CMK (cell line): ENCODE measurements around the gene HADH.
"Not testable (repeated sequence)": the region's sequence is repeated elsewhere in the genome, so short reads cannot be mapped to it uniquely, and the experiment has no call there.

ENCODE experiments used
- DNase-seq: peaks from one replicate; pipeline ENCODE4 v3.0.0-alpha.2; 2010; ENCODE audit warnings: low read depth

Gene HADH

GRCh38 chr4:107996949-107997788 is 7.5 kb downstream of the HADH start:
- DNase-seq: no peak

- no peak for DNase-seq
Measured at GRCh38 chr4:107997794-107998193, 8.1 kb downstream of the HADH start.

DNA sequence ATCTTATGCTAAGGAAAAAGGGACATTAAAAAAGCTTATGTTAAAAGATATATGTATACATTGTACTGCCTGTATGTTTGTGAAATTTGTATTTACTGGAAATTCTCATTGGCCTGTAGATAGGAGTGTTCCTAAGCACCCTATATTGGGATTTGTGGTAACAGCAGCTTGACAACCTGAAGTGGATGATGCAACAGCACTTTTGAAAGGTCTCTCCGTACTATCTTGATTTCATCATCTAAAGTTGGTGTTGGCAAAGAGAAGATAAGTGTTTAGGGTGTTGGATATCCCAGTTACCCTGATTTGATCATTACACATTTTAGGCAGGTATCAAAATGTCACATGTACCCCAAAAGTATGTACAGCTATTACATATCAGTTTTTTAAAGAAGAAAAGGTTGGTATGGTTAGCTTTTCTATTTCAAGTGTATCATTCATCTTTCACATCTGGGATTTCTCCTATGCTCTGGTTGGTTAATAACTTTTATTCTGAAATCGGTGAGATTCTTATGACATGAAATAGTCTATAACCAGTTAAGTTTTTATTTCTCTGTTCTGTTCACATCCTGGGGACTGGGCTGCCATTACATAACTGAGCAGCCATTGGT is 10.3 kb downstream of the HADH start:
- no peak for DNase-seq

DNA sequence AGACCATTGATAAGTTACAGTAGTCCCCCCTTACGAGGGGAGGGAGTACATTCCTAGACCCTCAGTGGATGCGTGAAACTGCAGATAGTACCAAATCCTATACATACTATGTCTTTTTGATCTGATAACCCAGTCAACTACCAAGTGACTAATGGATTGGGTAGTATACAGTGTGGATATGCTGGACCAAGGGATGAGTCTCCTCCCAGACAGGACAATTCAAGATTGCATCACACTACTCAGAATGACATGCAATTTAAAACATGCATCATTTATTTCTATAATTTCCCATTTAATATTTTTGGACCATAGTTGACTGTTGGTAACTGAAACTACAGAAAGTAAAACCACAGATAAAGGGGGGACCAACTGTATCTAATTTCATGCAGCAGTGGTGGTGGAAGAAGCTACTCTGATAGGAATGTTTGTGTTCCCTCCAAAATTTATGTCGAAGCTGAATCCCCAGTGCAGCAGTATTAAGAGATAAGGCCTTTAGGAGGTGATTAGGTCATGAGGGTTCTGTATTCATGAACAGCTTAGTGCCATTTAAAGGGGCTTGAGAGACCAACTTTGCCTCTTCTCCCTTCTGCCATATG is 11.9 kb downstream of the HADH start:
- DNase-seq: no peak

DNA sequence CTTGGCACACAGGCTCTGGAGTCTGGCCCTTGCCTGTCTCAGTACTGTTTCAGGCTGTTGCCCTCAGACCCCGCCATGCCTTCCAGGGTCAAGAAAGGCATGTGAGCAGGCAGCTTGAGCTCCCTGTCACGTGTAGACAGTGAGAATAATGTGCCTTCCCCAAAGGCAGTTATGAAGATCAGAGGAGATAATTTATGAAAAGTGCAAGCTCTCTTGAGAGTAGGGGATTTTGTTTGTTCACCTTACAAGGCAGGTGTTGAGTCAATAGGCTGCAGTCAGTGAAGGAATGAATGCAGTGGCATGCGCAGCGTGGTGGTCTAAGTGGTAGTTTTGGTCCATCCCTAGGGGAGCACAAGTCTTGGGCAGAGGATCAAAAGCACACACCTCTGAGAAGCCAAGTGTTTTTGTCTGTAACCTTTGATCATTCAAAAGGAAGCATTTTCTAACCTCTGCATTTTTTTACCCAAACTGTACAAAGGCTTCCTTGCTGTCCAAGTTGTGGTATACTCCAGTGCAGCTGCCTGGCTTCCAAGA is 14.4 kb downstream of the HADH start:
- DNase-seq: no peak

DNA sequence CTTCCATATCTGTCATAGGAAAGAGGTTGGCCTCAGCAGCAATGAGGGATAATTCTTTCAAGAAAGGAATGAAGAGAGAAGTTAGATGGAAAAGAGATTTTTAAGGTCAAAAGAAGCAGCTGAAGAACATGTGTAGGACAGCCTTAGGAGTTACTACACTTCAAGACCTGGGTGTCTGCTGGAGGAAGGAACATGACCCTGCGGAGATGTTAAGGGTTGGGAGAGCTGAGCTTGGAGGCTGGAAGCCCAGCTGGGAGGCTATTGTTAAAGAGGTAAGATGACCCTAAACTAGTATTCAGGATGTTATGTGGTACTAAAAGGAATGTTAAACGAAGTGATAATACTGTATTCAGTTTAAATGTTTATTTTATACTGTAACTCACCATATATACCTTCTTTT is 15.0 kb downstream of the HADH start:
- no peak for DNase-seq

DNA sequence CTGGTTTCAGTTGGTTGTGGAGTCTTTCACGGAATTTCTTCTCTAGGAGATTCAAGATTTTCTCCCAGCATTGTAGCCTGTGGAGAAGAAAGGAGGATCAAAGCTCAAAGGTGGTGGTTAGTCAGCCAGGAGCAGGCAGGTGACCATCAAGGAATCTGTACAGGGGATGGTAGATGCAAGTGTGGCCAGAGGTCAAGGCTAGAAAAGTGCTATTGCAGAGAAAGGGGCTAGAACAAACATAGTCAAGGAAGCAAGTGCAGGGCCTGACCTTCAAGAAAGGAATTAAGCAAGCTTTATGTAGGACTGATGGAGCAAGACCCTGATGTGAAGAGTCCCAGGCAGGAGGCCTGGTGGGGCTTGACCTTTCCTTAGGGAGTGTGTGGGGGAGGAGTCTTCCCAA is 16.1 kb downstream of the HADH start:
- no peak for DNase-seq

DNA sequence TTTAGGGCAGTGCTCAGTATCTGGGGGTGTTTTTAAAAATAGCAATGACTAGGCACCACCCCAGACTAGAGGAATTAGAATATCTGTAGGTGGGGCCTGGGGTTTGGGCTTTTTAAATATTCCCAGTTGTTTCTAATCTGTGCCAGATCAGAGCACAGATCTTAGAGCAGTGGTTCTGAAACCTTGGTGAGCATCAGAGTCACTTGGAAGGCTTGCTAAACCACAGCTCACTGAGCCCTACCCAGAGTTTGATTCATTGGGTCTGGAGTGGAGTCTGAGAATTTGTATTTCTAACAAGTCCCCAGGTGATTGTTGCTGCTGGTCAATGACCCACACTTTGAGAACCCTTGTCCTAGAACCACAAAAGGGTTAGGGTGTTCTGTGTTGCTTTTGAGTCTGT is 16.7 kb downstream of the HADH start:
- DNase-seq: no peak

DNA sequence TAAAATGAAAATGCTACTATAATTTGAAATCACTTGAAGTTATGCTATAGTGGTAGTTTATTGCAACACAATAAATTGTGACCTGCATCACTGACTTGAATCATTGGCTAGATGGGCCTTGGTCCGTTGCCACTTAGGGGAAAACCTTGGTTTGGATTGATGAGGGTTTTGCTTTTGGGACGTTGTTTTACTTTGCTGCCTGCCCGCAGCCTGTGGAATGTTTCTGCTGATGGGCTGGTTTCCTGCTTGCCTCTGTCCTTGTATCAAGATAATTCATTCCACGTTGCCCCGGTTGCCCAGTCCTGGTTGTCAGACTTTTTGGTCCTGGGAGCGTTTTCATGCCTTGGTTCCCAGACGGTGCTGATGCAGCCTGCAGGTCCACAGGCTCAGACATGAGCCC is 18.3 kb downstream of the HADH start:
- DNase-seq: no peak

- no peak for DNase-seq
Measured at GRCh38 chr4:108008721-108009120, 19.0 kb downstream of the HADH start.

DNA sequence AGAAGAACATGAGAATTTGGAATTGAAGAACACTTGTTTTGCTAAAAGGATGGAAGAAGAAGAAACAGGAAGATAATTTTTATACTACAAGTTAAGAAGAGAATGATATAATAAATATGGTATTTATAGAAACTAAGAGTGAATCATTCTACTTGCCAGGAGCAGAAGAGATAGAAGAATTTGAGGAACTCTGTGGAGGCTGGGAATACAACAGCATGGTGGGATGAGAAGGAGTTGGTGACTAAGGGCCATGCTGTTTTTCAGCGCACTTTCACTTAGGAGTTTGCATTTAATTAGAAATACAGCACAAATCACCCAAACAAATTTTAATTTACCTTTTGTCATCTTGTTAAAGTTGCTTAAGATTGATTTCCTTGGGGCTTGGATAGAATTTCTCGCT is 20.5 kb downstream of the HADH start:
- no peak for DNase-seq

DNA sequence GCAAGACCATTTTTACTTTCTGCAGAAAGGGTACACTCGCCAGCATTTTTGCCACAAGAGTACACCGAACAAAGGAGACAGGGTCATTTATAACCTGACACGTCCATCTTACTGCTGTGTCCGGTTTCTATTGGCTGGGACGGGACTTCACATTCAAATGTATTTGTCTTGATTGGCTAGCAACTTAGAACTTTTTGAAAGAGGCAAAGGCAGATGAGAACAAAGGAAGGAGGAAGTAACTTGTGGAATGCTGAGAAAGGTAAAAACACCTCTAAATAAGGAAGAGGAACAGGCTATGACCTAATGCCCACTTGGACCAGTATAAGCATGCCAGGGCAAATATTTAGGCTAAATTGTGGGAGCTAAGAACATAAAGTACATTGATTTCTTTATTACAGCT is 22.7 kb downstream of the HADH start:
- DNase-seq: not testable (repeated sequence)

GRCh38 chr4:108013327-108013726 is 23.6 kb downstream of the HADH start:
- DNase-seq: no peak

GRCh38 chr4:108013955-108014354 is 24.3 kb downstream of the HADH start:
- DNase-seq: no peak

- peak; percentile 61 for DNase-seq
Measured at GRCh38 chr4:108018040-108018883, 28.6 kb downstream of the HADH start.

GRCh38 chr4:108018884-108019187 is 29.1 kb downstream of the HADH start:
- DNase-seq: no peak

DNA sequence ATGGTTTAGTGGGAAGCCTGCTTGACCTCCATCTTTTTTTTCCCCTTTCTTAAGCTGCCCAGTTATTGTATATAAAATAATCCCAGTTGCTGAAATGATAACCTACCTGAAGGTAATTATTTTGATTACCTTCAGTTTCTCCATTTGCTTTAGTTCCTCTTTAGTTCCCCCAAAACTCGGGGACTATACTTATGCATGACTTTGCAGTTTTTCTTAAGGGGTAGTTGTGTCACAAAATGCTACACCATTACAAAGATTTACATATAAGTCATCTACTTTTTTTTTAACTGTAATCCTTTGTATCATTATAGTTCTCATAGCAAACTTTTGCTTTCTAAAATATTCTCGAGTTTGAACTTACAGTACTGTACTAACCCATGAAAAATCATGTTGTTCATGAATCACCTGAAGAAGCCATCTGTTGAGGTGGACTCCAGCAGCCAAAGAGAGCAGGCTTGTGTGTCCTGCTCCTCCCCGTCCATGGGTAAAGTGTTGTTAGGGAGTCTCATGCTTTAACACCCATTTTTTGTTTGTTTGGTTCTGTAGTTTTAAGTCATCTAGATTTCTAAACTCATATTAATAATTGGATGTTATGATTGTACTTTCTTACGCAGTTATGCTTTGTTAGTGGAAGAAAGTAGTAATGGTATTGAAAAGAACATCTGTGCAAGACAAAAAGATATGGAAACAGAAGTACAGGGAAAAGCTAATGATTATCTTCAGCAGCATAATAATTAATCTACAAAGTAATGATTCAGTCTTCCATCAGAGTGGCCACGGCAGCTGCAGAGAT is 34.6 kb downstream of the HADH start:
- DNase-seq: no peak

DNA sequence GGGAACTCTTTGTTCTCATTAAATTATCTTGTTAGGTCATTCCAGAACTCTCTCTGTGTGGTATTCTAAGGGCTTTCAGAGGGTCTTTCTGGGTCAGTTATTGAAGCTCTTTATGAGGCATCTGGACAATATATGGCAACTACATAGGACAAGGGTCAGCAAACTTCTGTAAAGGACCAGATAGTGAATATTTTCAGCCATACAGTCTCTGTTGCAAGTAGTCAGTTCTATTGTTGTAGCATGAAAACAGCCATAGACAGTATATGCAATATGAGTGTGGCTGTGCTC is 35.1 kb downstream of the HADH start:
- DNase-seq: no peak

- DNase-seq: no peak
Measured at GRCh38 chr4:108029016-108029720, 39.5 kb downstream of the HADH start.

DNA sequence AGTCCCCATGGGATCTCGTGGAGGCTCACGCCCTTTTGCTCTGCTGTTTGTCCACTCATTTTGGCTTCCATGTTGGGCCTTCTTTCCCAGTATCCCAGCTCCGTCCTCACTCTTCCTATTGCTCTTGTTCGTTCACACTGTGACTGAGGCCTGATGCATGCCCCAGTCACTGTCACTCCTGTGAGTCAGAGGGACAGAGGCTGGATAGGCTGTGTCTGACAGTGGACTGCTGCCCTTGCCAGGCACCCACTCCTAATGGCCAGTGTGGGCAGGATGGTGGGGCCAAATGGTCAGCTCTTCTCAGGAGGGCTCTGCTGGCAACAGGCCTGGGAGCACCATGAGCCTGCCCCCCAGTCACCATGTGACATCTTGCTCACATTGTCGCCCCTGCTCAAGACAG is 40.0 kb downstream of the HADH start:
- no peak for DNase-seq

- DNase-seq: peak; percentile 17
Measured at GRCh38 chr4:108030332-108030731, 40.6 kb downstream of the HADH start.
